H1 (cell line): ENCODE measurements around the gene SLC25A38. TPM values are rescaled to one million over a fixed set of nuclear protein-coding genes. Genes with fewer than 3 reads are reported as not detected.

ENCODE experiments used
- BACH1 ChIP-seq: IDR thresholded peaks from 2 replicates; pipeline ENCODE4 v1.6.1; 2012; ENCODE audit warnings: low read length, improper control_type of control experiment
- EP300 ChIP-seq, 2 experiments: IDR thresholded peaks; 1 replicate in 1 of 2; 2 replicates in 1 of 2; pipeline ENCODE4 v1.6.1; 2011 to 2012; ENCODE audit warnings: low read depth in 2 of 2, low read length in 2 of 2, mild to moderate bottlenecking in 2 of 2, borderline replicate concordance in 1 of 2, inconsistent platforms in 1 of 2, moderate library complexity in 1 of 2
- TCF12 ChIP-seq: IDR thresholded peaks from 2 replicates; pipeline ENCODE4 v1.6.1; 2011; ENCODE audit warnings: low read depth, mild to moderate bottlenecking, low read length
- polyA plus RNA-seq, 7 experiments: library from polyadenylated mRNA; depleted of rRNA in 3 of 7; stranded (reverse) in 5 of 7; unstranded in 2 of 7; fragments of >200 nt in 5 of 7; fragments of 200-250 nt in 2 of 7; gene quantifications; 1 replicate in 5 of 7; 2 replicates in 1 of 7; 4 replicates in 1 of 7; pipeline versions ENCODE4 v1.2.1 to v1.2.3, GENCODE V29; 2011 to 2013; ENCODE audit warnings: missing spikeins in 2 of 7, mixed read lengths in 2 of 7
- total RNA-seq: library from RNA; stranded (reverse); fragmentation: NEBNext Ultra II Directional; extraction: Animal tissue kit (Norgen Biotek cat#: 25700); gene quantifications from 2 replicates; pipeline ENCODE4 v1.2.1, GENCODE V29; 2021
- TF ChIP-seq, protein P1 (sequence below): IDR thresholded peaks from 2 replicates; pipeline ENCODE4 v1.6.1; 2012; ENCODE audit warnings: inconsistent platforms

The SLC25A38 gene
- total and polyA plus RNA-seq, 2 of the 8 experiments (the other 6 are each of a cell fraction or from before 2014, with no cell fraction given) = 41.2 to 45.8 TPM

DNA sequence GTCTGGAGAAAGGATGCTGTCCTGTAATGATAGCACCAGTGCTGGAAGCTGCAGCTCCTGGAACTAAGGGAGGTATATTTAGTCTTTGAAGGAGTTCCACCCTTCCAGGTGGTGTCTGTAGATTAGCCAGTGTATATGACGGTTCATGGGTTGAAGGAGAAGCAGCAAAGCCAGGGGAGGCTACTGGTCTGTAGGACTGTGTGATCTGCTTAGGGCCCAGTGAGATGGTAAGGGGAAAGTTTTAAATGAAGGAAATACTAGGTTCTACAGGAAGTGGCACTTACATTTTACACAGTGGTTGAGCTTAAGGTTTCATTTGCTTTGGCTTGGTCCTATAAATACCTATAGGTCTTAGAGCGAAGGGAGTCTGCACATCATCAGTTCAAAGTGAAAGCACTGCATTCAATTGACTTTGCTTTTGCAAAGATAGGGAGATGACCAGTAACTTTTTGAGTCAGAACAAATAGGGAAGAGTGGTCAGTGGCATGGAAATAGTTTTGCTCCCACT is 5.6 kb downstream of the SLC25A38 start (continued):
- TF ChIP-seq TCF12 (no peak), BACH1 (no peak), EP300 (IDR thresholded peaks at IDR 0.05; ENCODE audit: borderline replicate concordance in 1 of 2, low read depth in 2 of 2, low read length in 2 of 2) (no peak)
- TF ChIP-seq, protein P1, sequence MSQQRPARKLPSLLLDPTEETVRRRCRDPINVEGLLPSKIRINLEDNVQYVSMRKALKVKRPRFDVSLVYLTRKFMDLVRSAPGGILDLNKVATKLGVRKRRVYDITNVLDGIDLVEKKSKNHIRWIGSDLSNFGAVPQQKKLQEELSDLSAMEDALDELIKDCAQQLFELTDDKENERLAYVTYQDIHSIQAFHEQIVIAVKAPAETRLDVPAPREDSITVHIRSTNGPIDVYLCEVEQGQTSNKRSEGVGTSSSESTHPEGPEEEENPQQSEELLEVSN = no peak
- TF ChIP-seq, all 59 proteins: peak for 0
